Measurements from ENCODE around the gene ERV3-1. TPM values are rescaled to one million over a fixed set of nuclear protein-coding genes. Genes with fewer than 3 reads are reported as not detected.

ERV3-1 gene
- total and polyA plus RNA-seq, 9 of the 15 experiments (the other 6 are each of a cell fraction or from before 2014, with no cell fraction given), result 10.2 to 30.0 (median 22.0) TPM

GRCh38 chr7:64944667-64945502 lies 61.6 kb downstream of the ERV3-1 start (continued):
- TF ChIP-seq MGA (IDR thresholded peaks at IDR 0.05) (peak; percentile 67; the same call in 1 of the 2 replicates), ZNF197 (CRISPR knock-in tag; IDR thresholded peaks at IDR 0.05; ENCODE audit: low read depth) (0 out of 2 replicates have a peak, but pooled peaks have one; percentile 49), DACH1 (IDR thresholded peaks at IDR 0.05; ENCODE audit: partially characterized antibody) (peak; percentile 72), CXXC5 (CRISPR knock-in tag; IDR thresholded peaks at IDR 0.05) (peak; percentile 43; the same call in 1 of the 2 replicates), CBX3 (IDR thresholded peaks at IDR 0.05; ENCODE audit: borderline replicate concordance in 1 of 2, low read length in 2 of 2) (0 out of 3 replicates have a peak, but pooled peaks of 1 of the 2 experiments have one; percentile 40), RBBP5 (IDR thresholded peaks at IDR 0.05; ENCODE audit: borderline replicate concordance, insufficient read depth, low read length, poor library complexity, severe bottlenecking) (peak; percentile 39), HES1 (IDR thresholded peaks at IDR 0.05; ENCODE audit: low read depth) (peak; percentile 48; the same call in 1 of the 2 replicates), HDAC2 (IDR thresholded peaks at IDR 0.05) (peak; percentile 58; the same call in 1 of the 2 replicates), SMARCE1 (IDR thresholded peaks at IDR 0.05) (peak; percentile 93), GATA2 (CRISPR knock-in tag; IDR thresholded peaks at IDR 0.05) (peak; percentile 95), MEIS2 (IDR thresholded peaks at IDR 0.05; ENCODE audit: partially characterized antibody) (peak; percentile 96), JUND (IDR thresholded peaks at IDR 0.05; ENCODE audit: borderline replicate concordance, low read depth, low read length) (peak; percentile 63), JUND (tag; IDR thresholded peaks at IDR 0.05; ENCODE audit: borderline replicate concordance, low read depth, low read length) (peak; percentile 50; the same call in 1 of the 3 replicates), CC2D1A (IDR thresholded peaks at IDR 0.05) (peak; percentile 80; the same call in 1 of the 2 replicates), NCOR1 (IDR thresholded peaks at IDR 0.05) (peak; percentile 92)

All from K562 (cell line).